Activated naive CD4-positive, alpha-beta T cell treated with anti-CD3 and anti-CD28 coated beads, Interleukin-2, amount 50 U/mL, for 16 hours (primary cell): ENCODE measurements around the gene LTBP2.
"Not testable (repeated sequence)": the region's sequence is repeated elsewhere in the genome, so short reads cannot be mapped to it uniquely, and the experiment has no call there.

Source experiments
- DNase-seq: peaks from one replicate; pipeline ENCODE4 v3.0.0-alpha.2; 2020

The LTBP2 gene

DNA sequence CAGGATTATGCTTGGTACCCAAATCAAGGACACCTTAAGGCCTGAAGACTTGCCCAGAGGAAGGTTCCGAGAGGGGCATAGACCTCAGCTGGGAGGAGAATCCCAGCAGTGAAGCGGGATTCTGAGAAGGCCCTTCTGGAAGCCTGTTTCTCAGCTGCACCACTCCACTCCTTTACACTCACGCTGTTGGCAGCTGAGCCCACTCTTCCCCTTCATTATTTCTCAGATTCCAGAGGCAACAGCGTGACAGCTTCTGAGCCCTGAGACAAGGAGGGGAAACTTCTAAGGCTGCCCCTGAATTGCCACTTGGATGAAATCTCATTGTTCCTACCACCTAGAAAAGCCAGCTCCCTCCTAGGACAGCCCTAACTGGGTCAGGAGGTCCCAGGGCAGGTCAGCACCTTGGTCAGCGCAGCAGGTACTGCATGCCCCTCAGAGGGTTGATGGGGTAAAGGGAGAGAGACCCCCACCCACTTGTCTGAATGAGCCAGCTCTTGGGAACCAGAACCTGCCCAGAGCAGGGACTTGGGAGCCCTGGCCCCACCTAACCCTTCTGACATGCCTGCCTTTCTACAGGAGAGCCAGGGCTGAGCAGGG lies 64.6 kb downstream of the LTBP2 start:
- no peak for DNase-seq

DNA sequence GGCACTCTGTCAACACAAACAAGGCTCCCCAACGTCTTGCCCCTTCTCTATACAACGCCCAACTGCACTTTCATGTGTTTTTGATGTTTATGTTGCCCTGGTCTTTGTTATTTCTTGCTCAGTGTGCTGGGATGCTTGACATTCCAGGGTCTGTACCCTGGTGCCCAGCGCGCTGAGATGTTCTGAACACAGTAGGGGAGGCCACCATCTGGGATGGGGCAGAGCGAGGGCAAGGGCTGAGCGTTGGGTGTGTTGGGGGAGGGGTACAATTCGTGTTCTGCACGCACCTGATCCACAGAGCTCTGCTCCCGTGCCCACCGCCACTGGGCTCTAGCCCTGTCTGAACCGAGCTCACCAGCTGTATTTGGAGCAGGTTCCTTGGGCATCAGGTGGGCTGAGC lies 65.6 kb downstream of the LTBP2 start:
- DNase-seq: no peak

- DNase-seq: no peak
Observed at GRCh38 chr14:74545386-74545785, 66.7 kb downstream of the LTBP2 start.

- no peak for DNase-seq
Observed at GRCh38 chr14:74543771-74544438, 68.1 kb downstream of the LTBP2 start.

- DNase-seq: no peak
Observed at GRCh38 chr14:74542056-74542685, 69.9 kb downstream of the LTBP2 start.

- DNase-seq: no peak
Observed at GRCh38 chr14:74541225-74541624, 70.8 kb downstream of the LTBP2 start.

DNA sequence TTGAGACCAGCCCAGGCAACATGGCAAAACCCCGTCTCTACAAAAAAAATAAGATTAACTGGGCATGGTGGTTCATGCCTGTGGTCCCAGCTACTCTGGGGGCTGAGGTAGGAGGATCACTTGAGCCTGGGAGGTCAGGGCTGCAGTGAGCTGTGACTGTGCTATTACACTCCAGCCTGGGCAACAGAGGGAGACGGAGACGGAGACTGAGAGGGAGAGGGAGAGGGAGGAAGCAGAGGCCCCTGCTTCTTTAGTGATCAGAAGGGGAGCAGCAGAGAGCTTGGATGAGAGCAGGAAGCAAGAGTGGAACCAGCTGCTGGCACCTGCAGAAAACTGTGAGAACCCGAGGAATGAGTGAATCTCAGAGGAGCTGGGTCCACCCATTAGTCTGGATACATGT lies 72.5 kb downstream of the LTBP2 start:
- DNase-seq: no peak

GRCh38 chr14:74538411-74539391 lies 73.3 kb downstream of the LTBP2 start:
- no peak for DNase-seq

DNA sequence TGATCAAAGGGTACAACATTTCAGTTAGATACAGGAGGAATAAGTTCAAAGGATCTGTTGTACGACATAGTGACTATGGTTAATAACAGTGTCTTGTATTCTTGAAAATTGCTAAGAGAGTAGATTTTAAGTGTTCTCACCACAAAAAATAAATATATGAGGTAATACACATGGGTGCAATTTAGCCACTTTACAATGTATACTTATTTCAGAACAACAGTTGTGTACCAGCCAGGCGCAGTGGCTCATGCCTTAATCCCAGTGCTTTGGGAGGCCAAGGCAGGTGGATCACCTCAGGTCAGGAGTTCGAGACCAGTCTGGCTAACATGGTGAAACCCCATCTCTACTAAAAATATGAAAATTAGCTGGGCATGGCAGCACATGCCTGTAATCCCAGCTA lies 75.7 kb downstream of the LTBP2 start:
- DNase-seq: not testable (repeated sequence)

DNA sequence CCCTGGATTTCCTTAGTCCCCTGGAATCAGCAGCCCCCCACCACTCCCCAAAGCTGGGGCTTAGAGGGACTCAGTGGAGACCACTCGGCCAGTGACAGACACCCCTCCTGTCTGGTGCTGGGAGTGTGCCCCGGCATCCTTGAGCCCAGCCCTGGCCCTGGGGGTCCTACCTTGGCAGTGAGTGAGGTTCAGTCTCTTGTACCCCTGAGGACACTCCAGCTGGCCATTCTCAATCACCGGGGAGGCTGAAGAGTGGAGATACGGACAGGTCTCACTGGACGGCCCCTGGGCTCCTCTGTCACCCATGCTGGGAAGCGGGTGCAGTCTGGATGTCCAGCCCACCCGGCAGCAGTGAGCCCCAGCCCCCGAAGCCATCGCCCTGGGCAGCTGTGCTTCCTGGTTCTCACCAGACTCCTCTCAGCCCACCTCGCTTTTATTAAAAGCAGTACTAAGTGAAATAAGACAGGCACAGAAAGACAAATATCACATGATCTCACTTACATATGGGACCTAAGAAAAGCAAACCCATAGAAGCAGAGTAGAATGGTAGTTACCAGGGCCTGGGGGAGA lies 76.2 kb downstream of the LTBP2 start:
- DNase-seq: no peak

- DNase-seq: no peak
Observed at GRCh38 chr14:74533576-74533975, 78.5 kb downstream of the LTBP2 start.

DNA sequence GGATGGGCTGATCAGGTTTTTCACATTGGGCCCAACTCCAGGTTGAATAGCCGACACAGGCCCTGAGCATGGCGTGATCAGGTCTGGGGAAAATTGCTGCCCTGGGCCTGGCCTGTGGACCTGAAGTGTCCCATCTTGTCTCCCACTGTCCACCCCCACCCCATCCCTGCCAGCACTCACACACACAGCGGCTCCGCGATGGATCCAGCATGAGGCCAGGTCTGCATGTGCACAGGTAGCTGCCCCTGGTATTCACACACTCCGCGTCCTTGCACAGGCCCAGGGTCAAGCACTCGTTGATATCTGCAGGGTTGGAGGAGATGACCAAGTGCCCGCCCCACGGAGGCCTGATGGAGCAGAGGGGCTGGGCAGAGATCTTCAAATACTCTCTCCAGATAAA lies 79.8 kb downstream of the LTBP2 start:
- no peak for DNase-seq

DNA sequence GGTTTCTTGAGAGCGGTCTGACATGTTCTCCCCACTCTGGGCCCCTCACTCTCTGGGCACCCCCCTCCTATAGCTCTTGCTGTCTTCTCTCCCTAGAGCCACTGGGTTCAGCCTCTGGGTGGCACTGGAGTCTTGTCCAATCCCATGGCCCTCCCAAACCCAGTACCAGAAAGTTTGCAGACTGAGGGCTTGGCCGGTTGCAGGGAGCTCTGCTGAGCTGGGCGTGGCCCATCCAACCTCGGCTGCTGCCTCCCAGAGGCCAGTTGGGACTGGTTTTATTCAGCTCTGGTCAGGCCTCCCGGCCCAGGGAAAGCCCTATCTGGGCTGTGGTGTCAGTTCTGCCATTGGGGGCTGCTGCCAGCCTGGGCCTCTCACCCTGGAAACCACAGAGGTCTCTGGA lies 80.6 kb downstream of the LTBP2 start:
- DNase-seq: no peak

- DNase-seq: no peak
Observed at GRCh38 chr14:74531006-74531405, 81.0 kb downstream of the LTBP2 start.

DNA sequence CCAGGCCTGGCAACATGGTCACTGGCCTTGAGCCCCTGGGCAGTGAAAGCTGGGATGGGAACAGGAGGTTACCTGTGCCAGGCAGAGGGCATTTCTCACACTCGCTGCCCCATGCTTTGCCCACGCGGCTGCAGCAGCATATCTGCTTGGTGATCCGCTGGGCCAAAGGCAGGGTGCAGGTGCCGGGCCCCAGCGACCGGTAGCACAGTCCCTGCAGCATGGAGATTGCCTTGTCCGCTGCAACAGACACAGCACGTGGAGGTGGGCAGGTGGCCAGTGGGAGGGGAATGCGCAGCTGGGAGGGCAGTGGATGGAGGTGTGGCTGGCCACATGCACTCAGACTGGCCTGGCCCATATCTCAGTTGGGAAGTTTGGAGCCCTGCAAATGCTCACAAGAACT lies 83.2 kb downstream of the LTBP2 start:
- no peak for DNase-seq

- DNase-seq: no peak
Observed at GRCh38 chr14:74528406-74528805, 83.6 kb downstream of the LTBP2 start.

- DNase-seq: no peak
Observed at GRCh38 chr14:74527736-74528280, 84.2 kb downstream of the LTBP2 start.

DNA sequence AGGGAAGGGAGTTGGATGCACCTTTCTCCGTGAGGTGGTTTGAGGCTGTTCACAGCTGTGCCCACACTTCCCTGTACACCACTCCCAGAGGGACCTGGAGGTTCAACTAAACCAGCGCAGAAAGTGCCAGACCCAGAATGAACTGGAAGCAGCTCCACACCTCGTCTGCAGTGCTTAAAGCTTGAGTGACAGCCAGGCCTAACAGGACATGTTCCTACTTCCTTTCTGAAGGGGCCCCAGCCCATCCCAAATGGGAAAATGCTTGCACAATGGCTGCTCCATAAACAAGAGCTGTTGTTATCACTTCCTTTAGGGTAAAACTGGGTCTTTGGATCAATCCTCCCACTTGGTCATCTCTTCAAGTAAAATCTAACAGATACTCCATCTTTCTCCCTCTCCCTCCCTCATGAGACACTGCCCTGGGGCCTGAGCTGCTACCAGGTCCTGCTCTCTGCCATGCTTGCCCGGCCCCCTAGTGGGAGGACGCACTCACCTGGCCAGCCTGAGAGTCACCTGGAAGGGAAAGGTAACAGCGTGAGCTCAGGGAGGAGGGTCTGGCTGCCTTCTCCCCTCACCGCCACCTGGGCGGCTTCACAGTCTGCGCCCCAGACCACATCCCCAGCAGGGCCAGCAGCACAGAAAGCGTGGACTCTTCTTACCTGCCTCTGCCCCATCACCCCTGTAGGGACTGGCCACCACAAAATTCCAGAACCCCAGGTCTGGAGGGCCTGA lies 85.0 kb downstream of the LTBP2 start:
- DNase-seq: no peak

GRCh38 chr14:74525361-74525851 lies 86.6 kb downstream of the LTBP2 start:
- DNase-seq: no peak

- no peak for DNase-seq
Observed at GRCh38 chr14:74524812-74525135, 87.3 kb downstream of the LTBP2 start.

DNA sequence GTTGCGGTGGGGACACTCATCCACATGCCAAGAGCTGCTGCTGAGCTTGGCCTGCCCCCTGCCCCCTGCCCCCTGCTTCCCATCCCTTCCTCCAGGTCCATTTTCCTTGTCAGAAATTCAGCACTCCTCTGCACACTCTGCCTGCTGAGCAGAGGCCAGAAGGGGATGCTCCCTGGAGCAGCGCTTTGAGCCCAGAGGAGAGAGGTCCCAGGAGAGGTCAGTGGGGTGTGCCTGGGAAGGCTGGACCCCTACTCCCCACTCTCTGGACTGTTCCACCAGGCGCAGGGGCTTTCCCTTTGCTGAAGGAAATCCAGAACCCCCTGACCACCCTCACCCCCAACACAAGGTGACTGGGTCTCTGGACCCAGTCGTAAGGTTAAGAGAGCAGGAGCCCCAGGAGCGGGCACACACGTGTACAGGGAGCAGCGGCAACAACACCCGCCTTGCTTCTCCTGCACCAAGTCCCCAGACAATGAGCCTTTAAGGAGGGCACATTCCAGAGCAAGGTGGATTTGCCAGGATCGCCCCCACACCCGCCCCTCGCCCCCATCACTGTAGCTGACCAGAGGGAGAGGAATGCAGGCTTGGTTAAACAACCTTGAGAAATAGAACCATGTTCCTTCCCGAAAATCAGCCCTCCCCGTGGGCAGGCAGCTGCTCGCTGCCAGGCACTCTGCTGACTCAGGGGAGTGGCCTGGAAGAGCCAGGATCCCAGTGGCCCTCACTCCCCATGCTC lies 87.8 kb downstream of the LTBP2 start:
- no peak for DNase-seq
